Left lung (tissue), 10 donors: ENCODE measurements around the gene VPS54. TPM values are rescaled to one million over a fixed set of nuclear protein-coding genes. Genes with fewer than 3 reads are reported as not detected.

ENCODE experiments used
- ATAC-seq: fragments of 200-7000 bp; cut with Tn5 transposase; one replicate; pipeline ENCODE4 v1.9.1; 2020; ENCODE audit warnings: moderate library complexity
- DNase-seq, 4 donors: peaks; one replicate each; pipeline ENCODE4 v3.0.0-alpha.2; 2013 to 2020
- H3K27ac ChIP-seq, 2 donors: fragments of 200-600 bp; sonication (generic) in 1 of 2; one replicate each; pipeline versions ENCODE4 v1.5.0 to v1.8.0; 2020 to 2021
- H3K27me3 ChIP-seq, 2 donors: fragments of 200-600 bp; sonication (generic) in 1 of 2; one replicate each; pipeline versions ENCODE4 v1.5.0 to v1.8.0; 2020 to 2021
- H3K36me3 ChIP-seq, 2 donors: fragments of 200-600 bp; sonication (generic) in 1 of 2; one replicate each; pipeline versions ENCODE4 v1.5.0 to v1.8.0; 2020 to 2021
- H3K4me1 ChIP-seq, 2 donors: fragments of 200-600 bp; one replicate each; pipeline ENCODE4 v1.8.0; 2021
- H3K4me3 ChIP-seq, 2 donors: fragments of 200-600 bp; sonication (generic) in 1 of 2; one replicate each; pipeline versions ENCODE4 v1.5.0 to v1.8.0; 2020 to 2021; ENCODE audit warnings: mild to moderate bottlenecking in 1 of 2
- H3K9me3 ChIP-seq, 2 donors: fragments of 200-600 bp; sonication (generic) in 1 of 2; one replicate each; pipeline versions ENCODE4 v1.5.0 to v1.8.0; 2020 to 2021
- CTCF ChIP-seq, 2 donors: fragments of 200-600 bp; sonication (generic) in 1 of 2; IDR thresholded peaks; one replicate each; pipeline versions ENCODE4 v1.5.0 to v1.8.0; 2021; ENCODE audit warnings: antibody characterized with exemption in 2 of 2
- intact Hi-C, 2 donors: fragments of 100-400 bp; cut with DNase I; formaldehyde crosslinking; loops; one replicate each; pipeline versions ENCODE4 v1.11.2 to v1.14.2; 2022
- polyA plus RNA-seq, 6 donors: library from polyadenylated mRNA; unstranded; fragments of 120-200 nt; gene quantifications; one replicate each; pipeline ENCODE4 v1.2.1, GENCODE V29; 2013; ENCODE audit not compliant: insufficient read length in 6 of 6
- total RNA-seq, 2 donors: library from RNA; stranded (reverse); fragmentation: NEBNext Ultra II Directional; extraction: Animal tissue kit (Norgen Biotek cat#: 25700); gene quantifications; one replicate each; pipeline ENCODE4 v1.2.1, GENCODE V29; 2021
- donor health status: DM: no; HTN: yes; CAD: no.
- donor health status: DM: no; HTN: no; CAD: no.

Gene VPS54
- total and polyA plus RNA-seq, 8 donors = 24.1 to 53.2 (median 47.3) TPM

DNA sequence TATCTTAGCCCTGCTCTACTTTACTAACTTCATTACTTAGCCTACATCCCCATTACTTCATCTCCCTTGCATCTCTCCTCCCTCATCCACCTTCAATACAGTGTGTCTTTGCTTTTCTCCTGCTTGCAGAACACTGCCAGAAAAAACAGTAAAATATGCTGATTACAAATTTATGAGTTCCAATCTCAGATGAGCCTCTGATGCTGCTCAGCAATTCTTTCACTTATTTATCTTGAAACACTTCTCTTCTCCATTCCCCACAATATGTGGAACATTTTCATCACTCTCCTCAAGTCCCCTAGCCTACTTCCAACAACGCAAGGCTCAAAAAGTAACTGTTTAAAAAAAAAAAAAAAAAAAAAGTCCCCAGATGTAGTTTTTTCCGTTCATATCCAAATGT is 7.1 kb downstream of the VPS54 start:
- Histone ChIP-seq H3K36me3 (no peaks in the 10 kb centered on the region), H3K27ac (no peak overlapping the region), H3K4me1 (peaks cover 7 to 39% of the 10 kb centered on the region in 2 donors), H3K4me3 (no peak overlapping the region), H3K27me3 (no peaks in the 10 kb centered on the region), H3K9me3 (no peaks in the 10 kb centered on the region)
- ATAC-seq (no peak), DNase-seq (no peak)
- intact Hi-C loops = no loop called here
- TF ChIP-seq CTCF (IDR thresholded peaks at IDR 0.05) = no peak

- Histone ChIP-seq H3K4me3 (no peak overlapping the region), H3K36me3 (no peaks in the 10 kb centered on the region), H3K9me3 (no peaks in the 10 kb centered on the region), H3K27ac (peak overlapping the region in 1 of 2 donors; percentile 66), H3K4me1 (peaks cover 0 to 16% of the 10 kb centered on the region in 2 donors), H3K27me3 (no peaks in the 10 kb centered on the region)
- ATAC-seq (no peak), DNase-seq (no peak)
- intact Hi-C loops = no loop called here
- no peak for TF ChIP-seq CTCF (IDR thresholded peaks at IDR 0.05)
Measured at GRCh38 chr2:64008434-64009009, 10.7 kb downstream of the VPS54 start.

GRCh38 chr2:64007924-64008323 is 11.3 kb downstream of the VPS54 start:
- DNase-seq = no peak
- no peak for ATAC-seq
- Histone ChIP-seq H3K27ac (peak overlapping the region in 1 of 2 donors; percentile 66), H3K4me1 (peaks cover 0 to 16% of the 10 kb centered on the region in 2 donors), H3K27me3 (no peaks in the 10 kb centered on the region), H3K9me3 (no peaks in the 10 kb centered on the region), H3K4me3 (no peak overlapping the region), H3K36me3 (no peaks in the 10 kb centered on the region)
- TF ChIP-seq CTCF (IDR thresholded peaks at IDR 0.05) = no peak
- intact Hi-C loops = no loop called here

GRCh38 chr2:64005707-64006356 is 13.4 kb downstream of the VPS54 start:
- TF ChIP-seq CTCF (IDR thresholded peaks at IDR 0.05) = no peak
- no peak overlapping the region for H3K4me3 ChIP-seq
- no peaks in the 10 kb centered on the region for H3K9me3 ChIP-seq
- peaks cover 0 to 21% of the 10 kb centered on the region in 2 donors for H3K4me1 ChIP-seq
- no peaks in the 10 kb centered on the region for H3K36me3 ChIP-seq
- no peaks in the 10 kb centered on the region for H3K27me3 ChIP-seq
- no peak overlapping the region for H3K27ac ChIP-seq
- intact Hi-C loops = no loop called here
- DNase-seq = no peak
- ATAC-seq = no peak

DNA sequence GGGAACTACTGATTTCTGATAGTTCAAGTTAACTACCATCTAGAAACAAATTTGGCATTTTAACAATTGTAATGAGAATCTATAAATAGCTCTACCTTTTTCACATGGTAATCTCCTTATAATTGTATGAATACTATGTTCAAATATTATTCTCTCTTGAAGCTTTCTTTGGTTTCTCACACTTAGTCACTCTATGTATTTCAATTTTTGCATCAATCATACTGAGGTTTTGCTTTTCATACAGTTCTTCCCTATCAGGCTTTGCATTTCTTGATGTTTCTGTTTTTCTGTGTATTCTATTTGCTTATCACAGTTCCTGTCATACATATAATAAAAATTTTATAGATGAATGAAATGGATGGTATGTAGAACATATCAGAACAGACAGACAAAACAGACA is 16.0 kb downstream of the VPS54 start:
- H3K9me3 ChIP-seq = no peaks in the 10 kb centered on the region
- H3K36me3 ChIP-seq = no peaks in the 10 kb centered on the region
- DNase-seq = no peak
- no peak for TF ChIP-seq CTCF (IDR thresholded peaks at IDR 0.05)
- no peak overlapping the region for H3K27ac ChIP-seq
- H3K27me3 ChIP-seq = no peaks in the 10 kb centered on the region
- intact Hi-C loops = no loop called here
- peaks cover 0 to 14% of the 10 kb centered on the region in 2 donors for H3K4me1 ChIP-seq
- H3K4me3 ChIP-seq = no peak overlapping the region
- ATAC-seq = no peak
